ENCODE results near the gene BNIP1.
A peak's percentile ranks its signal among the peaks of the same experiment; 100 is the strongest.
"Not testable (repeated sequence)": the region's sequence is repeated elsewhere in the genome, so short reads cannot be mapped to it uniquely, and the experiment has no call there.

The BNIP1 gene

GRCh38 chr5:173144200-173145176, at the start of gene BNIP1:
Gene BNIP1, plus strand, starts transcription at chr5:173144531. Its CDS starts 15 bp downstream, at chr5:173144546.
- peak within 1 kb of the TSS; percentile 91 to 94 for H3K9ac ChIP-seq (ENCODE audit: low read length in 2 of 2)
- H3K4me3 ChIP-seq (ENCODE audit: low read length in 2 of 2), result peak within 1 kb of the TSS; percentile 98 to 99
- peaks cover 9 to 18% of the 10 kb centered on the region in 2 donors for H3K36me3 ChIP-seq (ENCODE audit: control insufficient read depth in 2 of 2, insufficient read depth in 2 of 2, low read length in 2 of 2)
- H3K4me1 ChIP-seq (ENCODE audit: control insufficient read depth, insufficient read depth, low read length), result peaks cover 6% of the 10 kb centered on the region
- peak within 1 kb of the TSS; percentile 77 for H3K27ac ChIP-seq (ENCODE audit: low read length)
- H3K9me3 ChIP-seq (ENCODE audit: control insufficient read depth in 2 of 2, low read length in 2 of 2), result no peaks in the 10 kb centered on the region
- no peaks in the 10 kb centered on the region for H3K27me3 ChIP-seq (ENCODE audit: control insufficient read depth in 1 of 2, insufficient read depth in 2 of 2, low read length in 2 of 2)

GRCh38 chr5:173098787-173099186, 45.5 kb upstream of the BNIP1 start:
- Histone ChIP-seq H3K9me3 (ENCODE audit: control insufficient read depth in 2 of 2, low read length in 2 of 2) (no peaks in the 10 kb centered on the region), H3K4me3 (ENCODE audit: low read length in 2 of 2) (no peak overlapping the region), H3K9ac (ENCODE audit: low read length in 2 of 2) (no peak overlapping the region), H3K27ac (ENCODE audit: low read length) (no peak overlapping the region), H3K27me3 (ENCODE audit: control insufficient read depth in 1 of 2, insufficient read depth in 2 of 2, low read length in 2 of 2) (no peaks in the 10 kb centered on the region), H3K4me1 (ENCODE audit: control insufficient read depth, insufficient read depth, low read length) (no peaks in the 10 kb centered on the region), H3K36me3 (ENCODE audit: control insufficient read depth in 2 of 2, insufficient read depth in 2 of 2, low read length in 2 of 2) (peaks cover 3 to 7% of the 10 kb centered on the region in 2 donors)

GRCh38 chr5:173099461-173099860, 44.9 kb upstream of the BNIP1 start:
- H3K36me3 ChIP-seq (ENCODE audit: control insufficient read depth in 2 of 2, insufficient read depth in 2 of 2, low read length in 2 of 2), result peaks cover 3 to 7% of the 10 kb centered on the region in 2 donors
- no peak overlapping the region for H3K27ac ChIP-seq (ENCODE audit: low read length)
- H3K9ac ChIP-seq (ENCODE audit: low read length in 2 of 2), result no peak overlapping the region
- no peaks in the 10 kb centered on the region for H3K27me3 ChIP-seq (ENCODE audit: control insufficient read depth in 1 of 2, insufficient read depth in 2 of 2, low read length in 2 of 2)
- no peaks in the 10 kb centered on the region for H3K4me1 ChIP-seq (ENCODE audit: control insufficient read depth, insufficient read depth, low read length)
- no peak overlapping the region for H3K4me3 ChIP-seq (ENCODE audit: low read length in 2 of 2)
- H3K9me3 ChIP-seq (ENCODE audit: control insufficient read depth in 2 of 2, low read length in 2 of 2), result no peaks in the 10 kb centered on the region

DNA sequence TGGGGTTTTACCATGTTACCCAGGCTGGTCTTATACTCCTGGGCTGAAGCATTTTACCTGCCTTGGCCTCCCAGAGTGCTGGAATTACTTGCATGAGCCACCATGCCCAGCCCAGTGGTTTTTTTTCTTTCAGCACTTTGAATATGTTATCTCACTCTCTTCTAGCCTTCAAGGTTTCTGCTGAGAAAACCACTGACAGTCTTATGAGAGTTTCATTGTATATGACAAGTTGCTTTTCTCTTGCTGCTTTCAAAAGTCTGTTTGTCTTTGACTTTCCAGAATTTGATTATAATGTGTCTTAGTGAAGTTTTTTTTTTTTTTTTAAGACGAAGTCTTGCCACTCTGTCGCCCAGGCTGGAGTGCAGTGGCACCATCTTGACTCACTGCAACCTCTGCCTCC, 43.1 kb upstream of the BNIP1 start:
- H3K4me1 ChIP-seq (ENCODE audit: control insufficient read depth, insufficient read depth, low read length), result no peaks in the 10 kb centered on the region
- H3K4me3 ChIP-seq (ENCODE audit: low read length in 2 of 2), result no peak overlapping the region
- no peak overlapping the region for H3K27ac ChIP-seq (ENCODE audit: low read length)
- peaks cover 3 to 7% of the 10 kb centered on the region in 2 donors for H3K36me3 ChIP-seq (ENCODE audit: control insufficient read depth in 2 of 2, insufficient read depth in 2 of 2, low read length in 2 of 2)
- H3K9ac ChIP-seq (ENCODE audit: low read length in 2 of 2), result no peak overlapping the region
- no peaks in the 10 kb centered on the region for H3K27me3 ChIP-seq (ENCODE audit: control insufficient read depth in 1 of 2, insufficient read depth in 2 of 2, low read length in 2 of 2)
- no peaks in the 10 kb centered on the region for H3K9me3 ChIP-seq (ENCODE audit: control insufficient read depth in 2 of 2, low read length in 2 of 2)

- Histone ChIP-seq H3K27me3 (ENCODE audit: control insufficient read depth in 1 of 2, insufficient read depth in 2 of 2, low read length in 2 of 2) (no peaks in the 10 kb centered on the region), H3K27ac (ENCODE audit: low read length) (no peak overlapping the region), H3K4me1 (ENCODE audit: control insufficient read depth, insufficient read depth, low read length) (no peaks in the 10 kb centered on the region), H3K4me3 (ENCODE audit: low read length in 2 of 2) (no peak overlapping the region), H3K9me3 (ENCODE audit: control insufficient read depth in 2 of 2, low read length in 2 of 2) (no peaks in the 10 kb centered on the region), H3K36me3 (ENCODE audit: control insufficient read depth in 2 of 2, insufficient read depth in 2 of 2, low read length in 2 of 2) (peaks cover 3 to 7% of the 10 kb centered on the region in 2 donors), H3K9ac (ENCODE audit: low read length in 2 of 2) (no peak overlapping the region)
Measured at GRCh38 chr5:173103411-173103810, 40.9 kb upstream of the BNIP1 start.

DNA sequence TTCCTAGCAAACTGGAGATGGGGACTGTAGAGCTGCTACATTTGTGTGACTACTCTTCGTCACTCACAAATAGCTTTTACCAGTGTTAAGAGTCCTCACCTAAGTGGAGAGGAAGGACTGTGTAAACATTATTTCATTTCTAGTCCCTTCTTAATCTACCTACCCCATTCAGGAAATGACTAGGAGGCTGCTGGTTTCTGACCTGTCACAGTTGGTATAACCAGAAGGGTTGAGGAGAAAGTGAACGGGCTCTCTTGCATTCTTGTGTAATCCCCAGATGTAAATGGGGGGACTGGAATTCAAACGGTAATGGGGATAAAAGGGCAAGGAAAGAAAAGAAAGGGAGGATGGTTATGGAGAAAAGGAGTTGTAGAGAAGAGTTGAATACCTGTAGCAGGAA, 35.4 kb upstream of the BNIP1 start:
- Histone ChIP-seq H3K4me1 (ENCODE audit: control insufficient read depth, insufficient read depth, low read length) (no peaks in the 10 kb centered on the region), H3K27me3 (ENCODE audit: control insufficient read depth in 1 of 2, insufficient read depth in 2 of 2, low read length in 2 of 2) (no peaks in the 10 kb centered on the region), H3K9me3 (ENCODE audit: control insufficient read depth in 2 of 2, low read length in 2 of 2) (no peaks in the 10 kb centered on the region), H3K4me3 (ENCODE audit: low read length in 2 of 2) (no peak overlapping the region), H3K36me3 (ENCODE audit: control insufficient read depth in 2 of 2, insufficient read depth in 2 of 2, low read length in 2 of 2) (peaks cover 23 to 25% of the 10 kb centered on the region in 2 donors), H3K9ac (ENCODE audit: low read length in 2 of 2) (no peak overlapping the region), H3K27ac (ENCODE audit: low read length) (no peak overlapping the region)

DNA sequence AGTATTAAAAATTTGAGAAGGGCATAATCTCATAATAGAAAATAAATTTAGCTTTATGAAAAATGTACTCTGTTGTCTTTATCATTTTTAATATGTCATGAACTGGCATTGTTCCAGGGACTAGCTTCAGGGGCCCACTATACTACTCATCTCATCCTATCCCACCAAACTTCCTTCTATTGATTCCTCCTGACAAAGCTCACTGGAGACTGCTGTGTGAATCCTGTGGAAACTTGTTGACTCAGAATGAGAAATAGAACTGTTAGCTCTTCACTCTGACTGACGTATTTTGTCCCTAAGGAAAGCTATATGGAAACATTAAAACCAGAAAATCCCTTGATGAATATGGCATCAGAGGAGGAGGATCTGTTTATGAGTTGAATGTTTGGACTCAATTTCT, 29.8 kb upstream of the BNIP1 start:
- H3K27ac ChIP-seq (ENCODE audit: low read length), result no peak overlapping the region
- H3K36me3 ChIP-seq (ENCODE audit: control insufficient read depth in 2 of 2, insufficient read depth in 2 of 2, low read length in 2 of 2), result peaks cover 15 to 25% of the 10 kb centered on the region in 2 donors
- no peaks in the 10 kb centered on the region for H3K27me3 ChIP-seq (ENCODE audit: control insufficient read depth in 1 of 2, insufficient read depth in 2 of 2, low read length in 2 of 2)
- no peaks in the 10 kb centered on the region for H3K4me1 ChIP-seq (ENCODE audit: control insufficient read depth, insufficient read depth, low read length)
- no peak overlapping the region for H3K4me3 ChIP-seq (ENCODE audit: low read length in 2 of 2)
- no peak overlapping the region for H3K9ac ChIP-seq (ENCODE audit: low read length in 2 of 2)
- no peaks in the 10 kb centered on the region for H3K9me3 ChIP-seq (ENCODE audit: control insufficient read depth in 2 of 2, low read length in 2 of 2)

DNA sequence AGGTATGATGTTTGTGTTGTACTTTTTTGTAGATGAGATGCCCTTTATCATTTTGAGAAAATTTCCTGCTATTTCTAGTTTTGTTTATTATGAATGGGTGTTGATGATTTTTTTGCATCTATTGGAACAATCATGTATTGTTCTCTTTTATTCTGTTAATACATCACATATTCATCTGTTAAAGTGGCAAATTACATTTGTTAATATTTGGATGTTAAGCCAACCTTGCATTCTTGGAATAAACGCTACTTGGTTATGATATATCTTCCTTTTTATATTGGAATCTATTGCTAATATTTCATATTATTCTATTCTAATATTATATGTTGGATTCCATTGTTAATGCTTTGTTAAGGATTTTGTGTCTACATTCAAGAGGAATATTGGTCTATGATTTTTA, 24.6 kb upstream of the BNIP1 start:
- Histone ChIP-seq H3K27ac (ENCODE audit: low read length) (no peak overlapping the region), H3K36me3 (ENCODE audit: control insufficient read depth in 2 of 2, insufficient read depth in 2 of 2, low read length in 2 of 2) (peaks cover 6 to 15% of the 10 kb centered on the region in 2 donors), H3K9me3 (ENCODE audit: control insufficient read depth in 2 of 2, low read length in 2 of 2) (no peaks in the 10 kb centered on the region), H3K4me1 (ENCODE audit: control insufficient read depth, insufficient read depth, low read length) (no peaks in the 10 kb centered on the region), H3K27me3 (ENCODE audit: control insufficient read depth in 1 of 2, insufficient read depth in 2 of 2, low read length in 2 of 2) (no peaks in the 10 kb centered on the region), H3K4me3 (ENCODE audit: low read length in 2 of 2) (no peak overlapping the region), H3K9ac (ENCODE audit: low read length in 2 of 2) (no peak overlapping the region)

GRCh38 chr5:173123416-173123815, 20.9 kb upstream of the BNIP1 start:
- H3K4me3 ChIP-seq (ENCODE audit: low read length in 2 of 2), result no peak overlapping the region
- H3K27me3 ChIP-seq (ENCODE audit: control insufficient read depth in 1 of 2, insufficient read depth in 2 of 2, low read length in 2 of 2), result no peaks in the 10 kb centered on the region
- no peak overlapping the region for H3K9ac ChIP-seq (ENCODE audit: low read length in 2 of 2)
- no peak overlapping the region for H3K27ac ChIP-seq (ENCODE audit: low read length)
- H3K36me3 ChIP-seq (ENCODE audit: control insufficient read depth in 2 of 2, insufficient read depth in 2 of 2, low read length in 2 of 2), result peaks cover 6 to 17% of the 10 kb centered on the region in 2 donors
- H3K9me3 ChIP-seq (ENCODE audit: control insufficient read depth in 2 of 2, low read length in 2 of 2), result no peaks in the 10 kb centered on the region
- no peaks in the 10 kb centered on the region for H3K4me1 ChIP-seq (ENCODE audit: control insufficient read depth, insufficient read depth, low read length)

- H3K9ac ChIP-seq (ENCODE audit: low read length in 2 of 2); H3K4me1 ChIP-seq (ENCODE audit: control insufficient read depth, insufficient read depth, low read length); H3K27ac ChIP-seq (ENCODE audit: low read length); H3K4me3 ChIP-seq (ENCODE audit: low read length in 2 of 2); H3K9me3 ChIP-seq (ENCODE audit: control insufficient read depth in 2 of 2, low read length in 2 of 2); H3K27me3 ChIP-seq (ENCODE audit: control insufficient read depth in 1 of 2, insufficient read depth in 2 of 2, low read length in 2 of 2): not testable (repeated sequence)
- H3K36me3 ChIP-seq (ENCODE audit: control insufficient read depth in 2 of 2, insufficient read depth in 2 of 2, low read length in 2 of 2), result peaks cover 3 to 12% of the 10 kb centered on the region in 2 donors
Measured at GRCh38 chr5:173132166-173132565, 12.2 kb upstream of the BNIP1 start.

DNA sequence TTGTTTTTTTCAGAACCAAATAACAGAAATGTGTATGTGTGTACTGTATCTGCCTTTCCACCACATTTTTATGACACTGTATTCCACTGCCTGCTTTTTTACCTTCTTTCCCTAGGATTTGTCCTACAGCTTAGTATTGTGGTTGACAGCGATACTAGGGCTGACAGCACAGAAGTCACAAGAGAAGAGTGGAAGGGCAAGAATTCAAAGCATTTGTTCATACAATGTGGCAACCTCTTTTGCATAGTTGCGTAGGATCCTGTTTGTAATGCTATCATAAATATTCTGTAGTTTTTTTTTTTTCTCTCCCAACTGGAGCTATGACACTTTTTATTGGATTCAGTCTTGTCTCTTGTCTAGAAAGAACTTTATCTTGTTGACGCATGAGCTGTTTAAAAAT, 5.6 kb upstream of the BNIP1 start:
- H3K9ac ChIP-seq (ENCODE audit: low read length in 2 of 2), result no peak overlapping the region
- H3K27me3 ChIP-seq (ENCODE audit: control insufficient read depth in 1 of 2, insufficient read depth in 2 of 2, low read length in 2 of 2), result no peaks in the 10 kb centered on the region
- no peak overlapping the region for H3K4me3 ChIP-seq (ENCODE audit: low read length in 2 of 2)
- no peak overlapping the region for H3K27ac ChIP-seq (ENCODE audit: low read length)
- peaks cover under 1 to 5% of the 10 kb centered on the region in 2 donors for H3K36me3 ChIP-seq (ENCODE audit: control insufficient read depth in 2 of 2, insufficient read depth in 2 of 2, low read length in 2 of 2)
- no peaks in the 10 kb centered on the region for H3K4me1 ChIP-seq (ENCODE audit: control insufficient read depth, insufficient read depth, low read length)
- H3K9me3 ChIP-seq (ENCODE audit: control insufficient read depth in 2 of 2, low read length in 2 of 2), result no peaks in the 10 kb centered on the region

Data from stomach smooth muscle (tissue), 2 donors.